OCI-LY1 (cell line): ENCODE data around the gene GMPS.

Experiments used
- H2AFZ ChIP-seq: fragments of 200-600 bp; sonication (generic), shearing (Covaris generic); 2 replicates; pipeline ENCODE4 v1.6.0; 2014; ENCODE audit warnings: antibody characterized with exemption, mild to moderate bottlenecking, low read length
- H3F3A ChIP-seq: fragments of 200-600 bp; sonication (generic), shearing (Covaris generic); 2 replicates; pipeline ENCODE4 v1.6.0; 2014; ENCODE audit warnings: mild to moderate bottlenecking, antibody characterized with exemption, low read length, moderate library complexity; ENCODE audit not compliant: insufficient read depth
- H3K27ac ChIP-seq: fragments of 200-600 bp; sonication (generic); 2 replicates; pipeline ENCODE4 v1.5.1; 2014; ENCODE audit warnings: low read length, mixed run types, mild to moderate bottlenecking, low read depth; ENCODE audit not compliant: poor library complexity, severe bottlenecking
- H3K27me3 ChIP-seq: fragments of 200-600 bp; sonication (generic); 2 replicates; pipeline ENCODE4 v1.6.0; 2014; ENCODE audit warnings: antibody characterized with exemption, mild to moderate bottlenecking, low read length, moderate library complexity; ENCODE audit not compliant: insufficient read depth
- H3K36me3 ChIP-seq: fragments of 200-600 bp; sonication (generic); 2 replicates; pipeline ENCODE4 v1.6.1; 2014; ENCODE audit warnings: mild to moderate bottlenecking, antibody characterized with exemption, low read length, moderate library complexity, mixed read lengths; ENCODE audit not compliant: insufficient read depth
- H3K4me1 ChIP-seq: fragments of 200-600 bp; sonication (generic); 2 replicates; pipeline ENCODE4 v1.5.1; 2014; ENCODE audit warnings: mild to moderate bottlenecking, low read length, moderate library complexity; ENCODE audit not compliant: insufficient read depth, severe bottlenecking
- H3K4me2 ChIP-seq: fragments of 200-600 bp; sonication (generic), shearing (Covaris generic); 2 replicates; pipeline ENCODE4 v1.6.1; 2014; ENCODE audit warnings: low read length
- H3K4me3 ChIP-seq: fragments of 200-600 bp; sonication (generic); 2 replicates; pipeline ENCODE4 v1.5.1; 2014; ENCODE audit warnings: low read length, low read depth, mild to moderate bottlenecking, mixed read lengths; ENCODE audit not compliant: poor library complexity, severe bottlenecking
- H3K79me2 ChIP-seq: fragments of 200-600 bp; shearing (Covaris generic); 2 replicates; pipeline ENCODE4 v1.6.1; 2016; ENCODE audit warnings: mixed run types, low read length, mixed read lengths; ENCODE audit not compliant: insufficient read depth
- H3K9ac ChIP-seq: fragments of 200-600 bp; sonication (generic), shearing (Covaris generic); 2 replicates; pipeline ENCODE4 v1.6.1; 2014; ENCODE audit warnings: mild to moderate bottlenecking, low read length, mixed read lengths
- H3K9me2 ChIP-seq: fragments of 200-600 bp; sonication (generic), shearing (Covaris generic); 2 replicates; pipeline ENCODE4 v1.6.1; 2014; ENCODE audit warnings: low read depth, mild to moderate bottlenecking, low read length, mixed read lengths
- H3K9me3 ChIP-seq: fragments of 200-600 bp; shearing (Covaris generic); 2 replicates; pipeline ENCODE4 v1.6.1; 2014; ENCODE audit warnings: low read length, mixed read lengths
- H4K20me1 ChIP-seq: fragments of 200-600 bp; sonication (generic), shearing (Covaris generic); 2 replicates; pipeline ENCODE4 v1.6.0; 2016; ENCODE audit warnings: mild to moderate bottlenecking, low read length; ENCODE audit not compliant: insufficient read depth
- EZH2 ChIP-seq: fragments of 200-600 bp; sonication (generic), shearing (Covaris generic); IDR thresholded peaks from 2 replicates; pipeline ENCODE4 v1.8.0; 2017; ENCODE audit warnings: borderline replicate concordance, mixed run types, mild to moderate bottlenecking, antibody characterized with exemption, low read length, moderate library complexity, mixed read lengths
- TF ChIP-seq, protein P1 (sequence below): fragments of 200-600 bp; sonication (generic), shearing (Covaris generic); IDR thresholded peaks from 2 replicates; pipeline ENCODE4 v1.5.1; 2017; ENCODE audit warnings: mild to moderate bottlenecking, antibody characterized with exemption, low read length, moderate library complexity, mixed read lengths

Gene GMPS

DNA sequence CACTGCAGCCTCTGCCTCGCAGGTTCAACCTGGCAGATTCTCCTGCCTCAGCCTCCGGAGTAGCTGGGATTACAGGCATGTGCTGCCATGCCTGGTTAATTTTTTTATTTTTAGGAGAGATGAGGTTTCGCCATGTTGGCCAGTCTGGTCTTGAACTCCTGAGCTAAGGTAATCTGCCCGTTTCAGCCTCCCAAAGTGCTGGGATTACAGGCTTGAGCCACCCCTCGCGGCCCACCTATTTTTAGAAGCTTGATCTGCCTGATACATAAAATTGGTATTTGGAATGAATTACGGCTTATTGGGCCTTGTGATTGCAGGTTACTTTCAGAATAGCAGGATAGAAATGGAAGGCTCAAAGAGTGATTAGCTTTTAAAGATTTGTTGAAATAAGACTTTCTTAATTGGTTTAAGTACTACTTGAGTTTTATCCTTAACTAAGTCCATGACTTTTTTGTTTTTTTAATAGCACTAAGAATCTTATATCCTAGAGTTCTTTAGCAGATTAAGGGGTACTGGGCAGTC is 25.0 kb downstream of the GMPS start:
- Histone ChIP-seq H3K27ac (no peak overlapping the region), H3K9me2 (no peaks in the 10 kb centered on the region), H3K4me3 (no peak overlapping the region), H3K36me3 (peaks cover 79% of the 10 kb centered on the region), H3K27me3 (no peaks in the 10 kb centered on the region), H3K79me2 (peaks cover 40% of the 10 kb centered on the region), H3K4me1 (no peaks in the 10 kb centered on the region), H4K20me1 (no peaks in the 10 kb centered on the region), H3F3A (peaks cover 3% of the 10 kb centered on the region; the same call in 1 of the 2 replicates), H3K4me2 (no peak overlapping the region), H2AFZ (no peak overlapping the region), H3K9ac (no peak overlapping the region), H3K9me3 (no peaks in the 10 kb centered on the region)
- TF ChIP-seq EZH2 = no peak
- TF ChIP-seq, protein P1, sequence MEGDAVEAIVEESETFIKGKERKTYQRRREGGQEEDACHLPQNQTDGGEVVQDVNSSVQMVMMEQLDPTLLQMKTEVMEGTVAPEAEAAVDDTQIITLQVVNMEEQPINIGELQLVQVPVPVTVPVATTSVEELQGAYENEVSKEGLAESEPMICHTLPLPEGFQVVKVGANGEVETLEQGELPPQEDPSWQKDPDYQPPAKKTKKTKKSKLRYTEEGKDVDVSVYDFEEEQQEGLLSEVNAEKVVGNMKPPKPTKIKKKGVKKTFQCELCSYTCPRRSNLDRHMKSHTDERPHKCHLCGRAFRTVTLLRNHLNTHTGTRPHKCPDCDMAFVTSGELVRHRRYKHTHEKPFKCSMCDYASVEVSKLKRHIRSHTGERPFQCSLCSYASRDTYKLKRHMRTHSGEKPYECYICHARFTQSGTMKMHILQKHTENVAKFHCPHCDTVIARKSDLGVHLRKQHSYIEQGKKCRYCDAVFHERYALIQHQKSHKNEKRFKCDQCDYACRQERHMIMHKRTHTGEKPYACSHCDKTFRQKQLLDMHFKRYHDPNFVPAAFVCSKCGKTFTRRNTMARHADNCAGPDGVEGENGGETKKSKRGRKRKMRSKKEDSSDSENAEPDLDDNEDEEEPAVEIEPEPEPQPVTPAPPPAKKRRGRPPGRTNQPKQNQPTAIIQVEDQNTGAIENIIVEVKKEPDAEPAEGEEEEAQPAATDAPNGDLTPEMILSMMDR = no peak

DNA sequence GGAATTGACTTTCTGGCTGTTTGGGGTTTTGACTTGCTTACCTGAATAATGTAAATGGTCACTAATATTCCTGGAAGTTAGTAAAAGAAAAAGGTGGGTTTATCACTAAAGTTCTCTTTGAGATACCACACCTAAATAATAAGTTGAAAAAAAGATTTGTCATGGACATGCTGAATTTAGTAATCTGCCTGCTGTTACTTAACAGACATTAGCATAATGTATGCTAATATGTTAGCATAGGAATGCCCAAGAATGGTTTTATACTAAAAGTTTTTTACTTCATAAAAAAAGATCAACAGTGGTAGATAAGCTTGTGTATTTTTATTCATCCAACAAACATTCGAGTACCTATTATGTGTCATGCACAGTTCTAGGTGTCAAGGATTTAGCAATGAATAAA is 36.5 kb downstream of the GMPS start:
- H3K9ac ChIP-seq = no peak overlapping the region
- no peak overlapping the region for H3K4me2 ChIP-seq
- no peaks in the 10 kb centered on the region for H4K20me1 ChIP-seq
- H3K9me3 ChIP-seq = no peaks in the 10 kb centered on the region
- H2AFZ ChIP-seq = no peak overlapping the region
- no peaks in the 10 kb centered on the region; the same call in 1 of the 2 replicates for H3K79me2 ChIP-seq
- no peak overlapping the region for H3K27ac ChIP-seq
- H3K27me3 ChIP-seq = no peaks in the 10 kb centered on the region
- H3K4me1 ChIP-seq = no peaks in the 10 kb centered on the region
- H3K36me3 ChIP-seq = peaks cover 95% of the 10 kb centered on the region
- TF ChIP-seq EZH2 = no peak
- TF ChIP-seq, protein P1 = no peak
- 0 out of 2 replicates have a peak, but pooled peaks cover 5% of the 10 kb centered on the region for H3F3A ChIP-seq
- no peaks in the 10 kb centered on the region for H3K9me2 ChIP-seq
- H3K4me3 ChIP-seq = no peak overlapping the region

GRCh38 chr3:155908086-155908485 is 37.6 kb downstream of the GMPS start:
- H4K20me1 ChIP-seq = no peaks in the 10 kb centered on the region
- no peaks in the 10 kb centered on the region for H3K27me3 ChIP-seq
- no peaks in the 10 kb centered on the region; the same call in 1 of the 2 replicates for H3K79me2 ChIP-seq
- no peaks in the 10 kb centered on the region for H3K9me2 ChIP-seq
- no peak overlapping the region for H2AFZ ChIP-seq
- H3K36me3 ChIP-seq = peaks cover 95% of the 10 kb centered on the region
- no peak overlapping the region for H3K9ac ChIP-seq
- no peaks in the 10 kb centered on the region for H3K4me1 ChIP-seq
- H3K4me3 ChIP-seq = no peak overlapping the region
- no peak overlapping the region for H3K27ac ChIP-seq
- H3K9me3 ChIP-seq = no peaks in the 10 kb centered on the region
- 0 out of 2 replicates have a peak, but pooled peaks cover 5% of the 10 kb centered on the region for H3F3A ChIP-seq
- no peak overlapping the region for H3K4me2 ChIP-seq
- no peak for TF ChIP-seq EZH2
- TF ChIP-seq, protein P1 = no peak
